Astrocyte of the spinal cord (primary cell): Measurements from ENCODE around the gene NDUFS4.
"Not testable (repeated sequence)": the region's sequence is repeated elsewhere in the genome, so short reads cannot be mapped to it uniquely, and the experiment has no call there.

Experiments used
- DNase-seq: peaks from one replicate; pipeline ENCODE4 v3.0.0; 2011; ENCODE audit warnings: low read depth, low spot score
- H3K4me3 ChIP-seq: 2 replicates; pipeline ENCODE4 v1.5.1; 2011; ENCODE audit warnings: low read depth, mild to moderate bottlenecking, low read length, moderate library complexity
- in situ Hi-C: cut with HindIII; loops from 2 replicates; pipeline ENCODE4 v1.10.0; 2017; ENCODE audit warnings: low sequenced_read_pairs
- TF ChIP-seq, protein P1 (sequence below): IDR thresholded peaks from 2 replicates; pipeline ENCODE4 v1.5.1; 2012; ENCODE audit warnings: low read depth, mild to moderate bottlenecking, low read length, inconsistent platforms

NDUFS4 gene

DNA sequence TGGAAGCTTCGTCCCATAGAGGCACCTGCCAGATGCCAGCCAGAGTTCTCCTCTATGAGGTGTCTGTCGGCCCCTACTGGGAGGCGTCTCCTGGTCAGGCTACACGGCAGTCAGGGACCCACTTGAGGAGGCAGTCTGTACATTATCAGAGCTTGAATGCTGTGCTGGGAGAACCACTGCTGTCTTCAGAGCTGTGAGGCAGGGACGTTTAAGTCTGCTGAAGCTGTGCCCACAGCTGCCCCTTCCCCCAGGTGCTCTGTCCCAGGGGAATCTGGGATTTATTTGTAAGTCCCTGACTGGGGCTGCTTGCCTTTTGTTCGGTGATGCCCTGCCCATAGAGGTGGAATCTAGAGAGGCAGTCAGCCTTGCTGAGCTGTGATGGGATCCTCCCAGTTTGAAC is 70.8 kb downstream of the NDUFS4 start:
- no peak overlapping the region for H3K4me3 ChIP-seq
- TF ChIP-seq, protein P1, sequence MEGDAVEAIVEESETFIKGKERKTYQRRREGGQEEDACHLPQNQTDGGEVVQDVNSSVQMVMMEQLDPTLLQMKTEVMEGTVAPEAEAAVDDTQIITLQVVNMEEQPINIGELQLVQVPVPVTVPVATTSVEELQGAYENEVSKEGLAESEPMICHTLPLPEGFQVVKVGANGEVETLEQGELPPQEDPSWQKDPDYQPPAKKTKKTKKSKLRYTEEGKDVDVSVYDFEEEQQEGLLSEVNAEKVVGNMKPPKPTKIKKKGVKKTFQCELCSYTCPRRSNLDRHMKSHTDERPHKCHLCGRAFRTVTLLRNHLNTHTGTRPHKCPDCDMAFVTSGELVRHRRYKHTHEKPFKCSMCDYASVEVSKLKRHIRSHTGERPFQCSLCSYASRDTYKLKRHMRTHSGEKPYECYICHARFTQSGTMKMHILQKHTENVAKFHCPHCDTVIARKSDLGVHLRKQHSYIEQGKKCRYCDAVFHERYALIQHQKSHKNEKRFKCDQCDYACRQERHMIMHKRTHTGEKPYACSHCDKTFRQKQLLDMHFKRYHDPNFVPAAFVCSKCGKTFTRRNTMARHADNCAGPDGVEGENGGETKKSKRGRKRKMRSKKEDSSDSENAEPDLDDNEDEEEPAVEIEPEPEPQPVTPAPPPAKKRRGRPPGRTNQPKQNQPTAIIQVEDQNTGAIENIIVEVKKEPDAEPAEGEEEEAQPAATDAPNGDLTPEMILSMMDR: no peak
- in situ Hi-C loops: no loop called here
- no peak for DNase-seq

DNA sequence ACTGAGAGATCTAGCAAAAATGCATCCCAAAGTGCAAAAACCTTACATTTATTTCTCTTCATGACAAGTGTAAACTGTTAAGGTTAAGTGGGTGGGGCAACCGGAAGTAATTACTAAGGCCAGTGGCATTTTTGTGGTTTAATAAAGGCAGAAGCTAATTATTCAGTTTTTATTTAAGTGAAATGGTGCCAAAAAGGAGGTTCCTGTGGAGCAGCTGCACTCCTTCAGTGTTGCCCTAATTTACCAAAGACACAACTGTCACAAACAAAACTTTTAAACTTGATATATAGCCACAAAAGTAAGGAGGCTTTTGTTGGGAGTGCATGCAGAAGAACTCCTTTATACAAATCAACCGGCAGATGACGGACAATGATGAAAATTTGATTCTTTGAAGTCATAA is 81.6 kb downstream of the NDUFS4 start:
- in situ Hi-C loops: no loop called here
- TF ChIP-seq, protein P1: no peak
- DNase-seq: peak; percentile 6
- H3K4me3 ChIP-seq: no peak overlapping the region

DNA sequence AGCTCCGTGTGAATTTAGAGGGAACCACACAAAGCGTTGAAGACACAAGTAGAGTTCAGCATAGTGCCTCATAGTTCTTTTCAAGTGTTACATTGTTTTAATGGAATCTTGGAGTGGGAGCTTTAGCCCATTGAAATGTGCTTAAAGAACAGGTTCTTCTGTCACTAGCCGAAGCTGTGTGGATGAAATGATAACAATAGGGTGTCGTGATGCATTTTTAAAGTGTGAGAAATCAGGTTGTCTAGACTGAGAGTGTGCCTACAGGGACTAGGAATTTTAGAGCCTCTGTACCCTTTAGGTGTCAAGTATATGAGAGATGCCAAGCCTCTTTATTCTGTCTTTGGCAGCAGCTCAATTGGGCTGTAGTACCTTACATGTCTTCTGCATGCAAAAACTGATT is 83.0 kb downstream of the NDUFS4 start:
- in situ Hi-C loops: no loop called here

DNA sequence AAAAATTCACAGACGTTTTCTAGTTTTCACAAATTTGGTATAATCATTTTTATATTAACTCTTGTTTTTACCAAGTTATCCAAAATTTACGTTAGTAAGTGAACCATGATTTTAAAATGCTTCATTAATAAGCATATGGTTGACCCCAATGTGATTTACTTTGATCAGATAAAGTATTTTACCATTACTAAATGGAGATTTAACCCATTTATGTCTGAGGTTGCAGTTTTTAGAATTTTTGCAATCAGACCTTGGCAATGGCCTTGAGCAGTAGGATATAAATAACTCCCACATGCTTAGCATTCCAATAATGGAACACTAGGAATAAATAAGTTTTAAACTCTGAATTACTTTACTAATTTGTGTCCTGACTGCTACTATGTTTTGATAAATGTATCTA is 84.6 kb downstream of the NDUFS4 start:
- TF ChIP-seq, protein P1: no peak
- DNase-seq: no peak
- in situ Hi-C loops: no loop called here
- H3K4me3 ChIP-seq: no peak overlapping the region

More for the DNA sequence above, 83.0 kb downstream of the NDUFS4 start:
- TF ChIP-seq, protein P1: no peak
- H3K4me3 ChIP-seq: no peak overlapping the region
- DNase-seq: no peak

DNA sequence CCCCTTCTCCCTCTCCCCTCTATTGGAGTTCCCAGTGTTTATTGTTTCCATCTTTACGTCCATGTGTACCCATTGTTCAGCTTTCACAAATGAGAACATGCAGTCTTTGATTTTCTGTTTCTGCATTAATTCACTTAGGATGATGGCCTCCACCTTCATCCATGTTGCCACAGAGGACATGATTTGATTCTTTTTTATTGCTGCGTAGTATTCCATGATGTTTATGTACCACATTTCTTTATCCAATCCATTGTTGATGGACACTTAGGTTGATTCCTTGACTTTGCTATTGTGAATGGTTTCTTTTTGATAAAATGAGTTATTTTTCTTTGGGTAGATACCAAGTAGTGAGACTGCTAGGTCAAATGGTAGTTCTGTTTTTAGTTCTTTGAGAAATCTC is 88.9 kb downstream of the NDUFS4 start:
- in situ Hi-C loops: no loop called here
- TF ChIP-seq, protein P1: no peak
- no peak for DNase-seq

DNA sequence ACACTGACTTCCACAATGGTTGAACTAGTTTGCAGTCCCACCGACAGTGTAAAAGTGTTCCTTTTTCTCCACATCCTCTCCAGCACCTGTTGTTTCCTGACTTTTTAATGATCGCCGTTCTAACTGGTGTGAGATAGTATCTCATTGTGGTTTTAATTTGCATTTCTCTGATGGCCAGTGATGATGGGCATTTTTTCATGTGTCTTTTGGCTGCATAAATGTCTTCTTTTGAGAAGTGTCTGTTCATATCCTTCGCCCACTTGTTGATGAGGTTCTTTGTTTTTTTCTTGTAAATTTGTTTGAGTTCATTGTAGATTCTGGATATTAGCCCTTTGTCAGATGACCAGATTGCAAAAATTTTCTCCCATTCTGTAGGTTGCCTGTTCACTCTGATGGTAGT is 100.1 kb downstream of the NDUFS4 start:
- in situ Hi-C loops, H3K4me3 ChIP-seq, DNase-seq: not testable (repeated sequence)

More for the DNA sequence above, 88.9 kb downstream of the NDUFS4 start:
- no peak overlapping the region for H3K4me3 ChIP-seq

DNA sequence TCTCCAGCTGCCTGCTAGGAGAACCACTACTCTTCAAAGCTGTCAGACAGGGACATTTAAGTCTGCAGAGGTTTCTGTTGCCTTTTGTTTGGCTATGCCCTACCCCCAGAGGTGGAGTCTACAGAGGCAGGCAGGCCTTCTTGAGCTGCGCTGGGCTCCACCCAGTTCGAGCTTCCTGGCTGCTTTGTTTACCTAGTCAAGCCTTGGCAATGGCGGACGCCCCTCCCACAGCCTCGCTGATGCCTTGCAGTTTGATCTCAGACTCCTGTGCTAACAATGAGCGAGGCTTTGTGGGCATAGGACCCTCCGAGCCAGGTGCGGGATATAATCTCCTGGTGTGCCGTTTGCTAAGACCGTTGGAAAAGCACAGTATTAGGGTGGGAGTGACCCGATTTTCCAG is 104.9 kb downstream of the NDUFS4 start:
- H3K4me3 ChIP-seq, in situ Hi-C loops, DNase-seq: not testable (repeated sequence)

DNA sequence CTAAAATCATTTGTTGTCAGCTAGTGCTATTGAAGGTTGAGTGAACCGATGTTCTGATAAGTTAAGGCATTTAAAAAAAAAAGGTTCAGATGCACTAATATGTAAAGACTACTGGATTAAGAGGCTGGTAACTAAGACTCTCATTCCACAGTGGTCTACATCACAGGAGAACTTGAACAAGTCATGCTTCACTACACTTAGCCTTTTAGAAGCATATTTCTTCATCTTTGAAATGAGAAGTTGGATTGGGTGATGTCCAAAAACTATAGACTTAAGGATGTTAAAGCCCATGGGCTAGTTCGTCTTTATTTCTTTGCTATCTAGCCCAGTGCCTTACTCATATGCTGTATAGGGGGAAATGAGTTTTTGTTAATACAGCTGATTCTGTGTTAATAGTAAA is 107.2 kb downstream of the NDUFS4 start:
- TF ChIP-seq, protein P1: no peak
- no peak for DNase-seq
- in situ Hi-C loops: no loop called here
- H3K4me3 ChIP-seq: no peak overlapping the region
